ENCODE results near the gene TRPT1. TPM values are rescaled to one million over a fixed set of nuclear protein-coding genes. Genes with fewer than 3 reads are reported as not detected.
A peak's percentile ranks its signal among the peaks of the same experiment; 100 is the strongest.

The TRPT1 gene
- total RNA-seq, 4 donors from 2014 or later: 82.5 to 90.2 (median 87.4) TPM

DNA sequence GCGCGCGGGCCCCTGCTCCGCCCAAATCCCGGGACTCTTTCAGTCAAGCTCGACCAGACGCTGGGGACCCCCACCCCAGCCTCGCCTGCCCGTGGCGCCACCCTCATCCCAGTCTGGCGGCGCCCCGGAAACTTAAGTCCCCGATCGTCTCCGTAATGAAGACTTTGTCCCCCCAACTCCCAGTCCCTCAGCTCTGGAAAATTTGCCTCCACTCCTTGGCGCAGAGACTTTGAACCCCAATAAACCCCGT is 25.7 kb upstream of the TRPT1 start:
- Histone ChIP-seq H3K4me1 (peaks cover 0 to 77% (median 16%) of the 10 kb centered on the region in 4 donors), H3K4me3 (peak overlapping the region; percentile 75 to 99 (median 85)), H3K36me3 (peaks cover 0 to 27% (median 0%) of the 10 kb centered on the region in 3 donors), H3K9me3 (no peaks in the 10 kb centered on the region), H3K27ac (peak overlapping the region; percentile 77 to 99 (median 95)), H3K27me3 (no peaks in the 10 kb centered on the region)
- peak; percentile 16 to 37 for TF ChIP-seq POLR2A (IDR thresholded peaks at IDR 0.05)
- TF ChIP-seq, protein P1, sequence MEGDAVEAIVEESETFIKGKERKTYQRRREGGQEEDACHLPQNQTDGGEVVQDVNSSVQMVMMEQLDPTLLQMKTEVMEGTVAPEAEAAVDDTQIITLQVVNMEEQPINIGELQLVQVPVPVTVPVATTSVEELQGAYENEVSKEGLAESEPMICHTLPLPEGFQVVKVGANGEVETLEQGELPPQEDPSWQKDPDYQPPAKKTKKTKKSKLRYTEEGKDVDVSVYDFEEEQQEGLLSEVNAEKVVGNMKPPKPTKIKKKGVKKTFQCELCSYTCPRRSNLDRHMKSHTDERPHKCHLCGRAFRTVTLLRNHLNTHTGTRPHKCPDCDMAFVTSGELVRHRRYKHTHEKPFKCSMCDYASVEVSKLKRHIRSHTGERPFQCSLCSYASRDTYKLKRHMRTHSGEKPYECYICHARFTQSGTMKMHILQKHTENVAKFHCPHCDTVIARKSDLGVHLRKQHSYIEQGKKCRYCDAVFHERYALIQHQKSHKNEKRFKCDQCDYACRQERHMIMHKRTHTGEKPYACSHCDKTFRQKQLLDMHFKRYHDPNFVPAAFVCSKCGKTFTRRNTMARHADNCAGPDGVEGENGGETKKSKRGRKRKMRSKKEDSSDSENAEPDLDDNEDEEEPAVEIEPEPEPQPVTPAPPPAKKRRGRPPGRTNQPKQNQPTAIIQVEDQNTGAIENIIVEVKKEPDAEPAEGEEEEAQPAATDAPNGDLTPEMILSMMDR (IDR thresholded peaks at IDR 0.05): no peak
- DNase-seq: no peak

DNA sequence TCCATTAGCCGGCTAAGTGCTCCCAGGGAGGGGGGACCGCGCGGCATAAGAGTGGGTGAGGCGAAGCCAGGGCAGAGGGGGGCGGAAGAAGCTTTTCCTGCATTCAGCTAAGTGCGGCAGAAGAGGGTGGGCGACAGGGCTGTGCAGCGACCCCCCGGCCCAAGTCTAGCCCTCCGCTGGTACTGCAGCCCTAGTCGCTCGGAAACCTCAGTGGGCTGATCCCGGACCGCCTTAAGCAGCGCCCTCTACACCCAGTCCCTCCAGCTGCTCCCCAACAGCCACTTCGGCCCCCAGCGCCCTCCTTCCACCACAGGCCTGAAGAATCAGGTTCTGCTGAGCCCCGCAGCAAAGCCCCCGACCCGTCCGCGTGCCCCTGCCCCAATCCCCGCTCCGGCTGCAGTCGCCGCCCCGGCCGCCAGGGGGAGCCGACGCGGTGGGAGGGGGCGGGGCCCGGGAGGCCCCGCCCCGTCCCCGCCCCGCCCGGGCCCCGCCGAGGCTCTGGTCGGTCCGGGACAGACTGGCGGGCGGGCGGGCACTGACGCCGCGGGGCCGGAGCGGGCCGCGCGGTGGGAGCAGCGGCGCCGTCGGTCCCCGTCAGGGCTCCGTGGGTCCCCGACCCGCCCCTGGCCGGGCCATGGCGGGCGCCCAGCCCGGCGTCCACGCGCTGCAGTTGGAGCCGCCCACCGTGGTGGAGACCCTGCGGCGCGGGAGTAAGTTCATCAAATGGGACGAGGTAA is 25.2 kb upstream of the TRPT1 start, which contains the start of gene PLCB3:
TSS of gene PLCB3 (plus strand) at position 515 of the 737 bp plus-strand sequence. CDS start at position 635, 120 bp downstream.
- TF ChIP-seq POLR2A (IDR thresholded peaks at IDR 0.05): peak in 1 of 2 donors; percentile 94
- TF ChIP-seq, protein P1 (IDR thresholded peaks at IDR 0.05): peak; percentile 53 to 95 (median 85)
- H3K27me3 ChIP-seq: no peaks in the 10 kb centered on the region
- H3K27ac ChIP-seq: peak within 1 kb of the TSS; percentile 77 to 99 (median 95)
- no peaks in the 10 kb centered on the region for H3K9me3 ChIP-seq
- peak within 1 kb of the TSS; percentile 75 to 99 (median 85) for H3K4me3 ChIP-seq
- H3K36me3 ChIP-seq: peaks cover 0 to 22% (median 0%) of the 10 kb centered on the region in 3 donors
- peaks cover 0 to 72% (median 16%) of the 10 kb centered on the region in 4 donors for H3K4me1 ChIP-seq
- peak; percentile 53 to 84 (median 76) for DNase-seq

DNA sequence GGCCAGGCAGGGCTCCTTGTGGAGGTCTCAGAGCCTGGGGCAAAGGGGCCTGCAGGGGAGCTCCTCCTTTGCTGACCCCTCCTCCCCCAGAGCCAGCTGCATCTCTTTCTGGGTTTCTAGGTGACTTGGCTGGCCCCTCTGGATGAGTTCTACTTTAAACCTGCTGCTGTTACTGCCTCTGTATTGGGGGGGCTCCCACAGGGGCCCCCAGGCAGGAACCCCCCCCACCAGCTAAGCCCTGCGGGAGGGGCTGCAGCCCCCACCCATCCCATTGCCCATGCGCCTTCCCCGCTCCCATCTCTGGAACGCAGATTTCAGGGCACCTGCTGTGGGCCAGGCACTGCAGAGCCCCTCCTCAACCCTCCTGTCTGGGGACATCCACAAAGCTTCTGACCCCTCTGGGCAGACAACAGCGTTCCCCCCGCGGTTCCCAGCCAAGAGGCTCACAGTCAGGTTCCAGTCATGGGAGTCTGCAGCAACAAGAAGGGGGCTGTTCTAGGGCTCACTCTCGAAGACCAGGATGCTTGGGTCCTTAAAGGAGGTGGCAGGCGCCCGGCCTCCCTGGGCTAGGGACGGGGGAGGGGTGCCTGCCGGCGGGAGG is 24.5 kb upstream of the TRPT1 start:
- Histone ChIP-seq H3K4me3 (peak overlapping the region; percentile 75 to 99 (median 85)), H3K4me1 (peaks cover 0 to 69% (median 18%) of the 10 kb centered on the region in 4 donors), H3K36me3 (peaks cover 0 to 16% (median 0%) of the 10 kb centered on the region in 3 donors), H3K27ac (peak overlapping the region in 3 of 4 donors; percentile 77 to 99 (median 95)), H3K27me3 (no peaks in the 10 kb centered on the region), H3K9me3 (no peaks in the 10 kb centered on the region)
- no peak for TF ChIP-seq POLR2A (IDR thresholded peaks at IDR 0.05)
- TF ChIP-seq, protein P1 (IDR thresholded peaks at IDR 0.05): no peak
- no peak for DNase-seq

DNA sequence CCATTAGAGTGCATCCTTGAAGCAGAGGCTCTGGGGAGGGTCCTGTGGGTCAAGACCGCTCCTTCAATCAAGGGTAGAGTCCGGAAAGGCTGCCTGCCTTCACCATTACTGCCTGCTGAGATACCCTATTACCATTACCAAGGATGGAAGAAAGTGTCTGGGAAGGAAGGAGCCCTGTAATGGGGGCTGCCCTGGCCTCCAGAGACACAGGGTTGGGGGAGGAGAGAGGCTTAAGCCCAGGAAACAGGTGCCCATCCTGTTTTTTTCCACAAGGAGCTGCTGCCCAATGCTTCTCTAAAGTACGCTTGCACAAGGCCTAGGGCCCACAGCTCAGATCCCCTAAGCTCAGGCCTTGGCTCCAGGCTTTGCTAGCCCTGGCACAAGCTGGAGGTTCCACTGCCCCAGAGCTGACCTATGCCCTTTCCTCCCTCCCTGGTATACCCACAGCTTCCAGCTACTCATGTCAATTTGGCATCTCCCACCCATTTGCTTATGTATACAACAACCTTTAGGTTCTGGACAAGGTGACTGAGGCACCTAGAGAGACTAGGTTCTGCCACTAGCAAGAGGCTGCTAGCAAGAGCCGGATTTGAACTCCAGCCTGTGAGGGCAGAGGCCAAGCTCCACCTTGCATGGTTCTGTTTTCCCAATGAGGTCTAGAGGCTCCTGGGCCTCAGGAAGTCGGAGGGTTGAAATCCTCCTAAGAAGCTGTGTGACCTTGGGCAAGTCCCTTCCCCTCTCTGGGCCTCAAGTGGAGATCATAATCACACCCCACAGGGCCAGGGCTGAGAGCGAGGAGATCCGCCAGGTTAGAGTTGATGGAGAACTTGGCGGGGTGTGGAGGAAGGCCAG is 23.8 kb upstream of the TRPT1 start:
- Histone ChIP-seq H3K9me3 (no peaks in the 10 kb centered on the region), H3K27me3 (no peaks in the 10 kb centered on the region), H3K36me3 (peaks cover 0 to 9% (median 0%) of the 10 kb centered on the region in 3 donors), H3K27ac (peak overlapping the region in 1 of 4 donors; percentile 4), H3K4me1 (peaks cover 0 to 69% (median 23%) of the 10 kb centered on the region in 4 donors), H3K4me3 (no peak overlapping the region)
- DNase-seq: no peak
- no peak for TF ChIP-seq POLR2A (IDR thresholded peaks at IDR 0.05)
- TF ChIP-seq, protein P1 (IDR thresholded peaks at IDR 0.05): no peak

DNA sequence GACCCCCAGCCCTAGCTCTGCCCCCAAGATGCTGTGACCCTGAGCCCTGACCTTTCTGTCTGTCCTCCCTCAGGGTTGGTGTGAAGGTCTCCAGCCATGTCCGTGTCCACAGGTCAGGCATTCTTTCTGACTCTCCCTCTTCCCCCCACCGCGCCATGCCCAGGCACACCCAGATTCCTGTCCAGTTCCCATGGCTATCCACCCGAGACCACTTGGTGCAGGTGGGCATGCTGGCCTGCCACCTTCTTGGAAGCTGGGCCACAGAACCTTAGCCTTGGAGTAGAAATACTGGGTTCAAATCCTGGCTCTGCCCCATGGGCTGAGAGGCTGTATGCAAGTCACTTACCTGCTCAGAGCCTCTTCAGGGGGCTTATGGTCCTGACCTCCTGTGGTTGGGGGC is 23.1 kb upstream of the TRPT1 start:
- H3K9me3 ChIP-seq: no peaks in the 10 kb centered on the region
- H3K27ac ChIP-seq: peak overlapping the region in 1 of 4 donors; percentile 4
- H3K4me3 ChIP-seq: no peak overlapping the region
- peaks cover 0 to 5% (median 0%) of the 10 kb centered on the region in 3 donors for H3K36me3 ChIP-seq
- peaks cover 0 to 64% (median 24%) of the 10 kb centered on the region in 4 donors for H3K4me1 ChIP-seq
- TF ChIP-seq, protein P1 (IDR thresholded peaks at IDR 0.05): no peak
- TF ChIP-seq POLR2A (IDR thresholded peaks at IDR 0.05): no peak
- H3K27me3 ChIP-seq: no peaks in the 10 kb centered on the region
- no peak for DNase-seq
